Ovary (tissue), 3 donors: ENCODE data around the gene YTHDF1.

Experiments
- POLR2A ChIP-seq: fragments of 450-650 bp; IDR thresholded peaks from one replicate; pipeline ENCODE4 v1.6.1; 2017; ENCODE audit warnings: antibody characterized with exemption, mild to moderate bottlenecking, moderate library complexity
- TF ChIP-seq, protein P1 (sequence below), 3 donors: fragments of 450-650 bp in 2 of 3; fragments of 200-600 bp in 1 of 3; IDR thresholded peaks; one replicate each; pipeline versions ENCODE4 v1.5.1 to v1.8.0; 2016 to 2022; ENCODE audit warnings: antibody characterized with exemption in 3 of 3, mild to moderate bottlenecking in 1 of 3
- donor health status: DM: no; HTN: no; CAD: no.

DNA sequence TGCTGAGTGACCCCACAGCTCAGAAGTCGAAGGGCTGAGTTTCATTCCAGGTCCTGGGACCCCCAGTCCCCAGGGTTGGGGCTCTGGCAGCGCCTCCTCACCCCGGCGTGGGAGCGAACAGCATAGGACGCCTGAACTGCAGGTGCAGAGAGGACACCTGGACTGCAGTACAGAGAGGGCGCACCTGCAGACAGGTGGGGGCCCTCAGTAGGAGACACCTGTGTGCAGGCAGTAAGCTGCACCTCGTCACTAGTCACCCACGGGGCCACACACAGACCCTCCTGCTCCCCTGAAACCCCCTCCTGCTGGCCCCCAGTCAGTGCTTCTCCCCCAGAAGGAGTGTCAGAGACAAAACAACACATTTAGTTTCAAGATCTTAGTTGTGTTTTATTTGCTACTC lies 46.9 kb upstream of the YTHDF1 start:
- TF ChIP-seq, protein P1, sequence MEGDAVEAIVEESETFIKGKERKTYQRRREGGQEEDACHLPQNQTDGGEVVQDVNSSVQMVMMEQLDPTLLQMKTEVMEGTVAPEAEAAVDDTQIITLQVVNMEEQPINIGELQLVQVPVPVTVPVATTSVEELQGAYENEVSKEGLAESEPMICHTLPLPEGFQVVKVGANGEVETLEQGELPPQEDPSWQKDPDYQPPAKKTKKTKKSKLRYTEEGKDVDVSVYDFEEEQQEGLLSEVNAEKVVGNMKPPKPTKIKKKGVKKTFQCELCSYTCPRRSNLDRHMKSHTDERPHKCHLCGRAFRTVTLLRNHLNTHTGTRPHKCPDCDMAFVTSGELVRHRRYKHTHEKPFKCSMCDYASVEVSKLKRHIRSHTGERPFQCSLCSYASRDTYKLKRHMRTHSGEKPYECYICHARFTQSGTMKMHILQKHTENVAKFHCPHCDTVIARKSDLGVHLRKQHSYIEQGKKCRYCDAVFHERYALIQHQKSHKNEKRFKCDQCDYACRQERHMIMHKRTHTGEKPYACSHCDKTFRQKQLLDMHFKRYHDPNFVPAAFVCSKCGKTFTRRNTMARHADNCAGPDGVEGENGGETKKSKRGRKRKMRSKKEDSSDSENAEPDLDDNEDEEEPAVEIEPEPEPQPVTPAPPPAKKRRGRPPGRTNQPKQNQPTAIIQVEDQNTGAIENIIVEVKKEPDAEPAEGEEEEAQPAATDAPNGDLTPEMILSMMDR (IDR thresholded peaks at IDR 0.05) = no peak
- TF ChIP-seq POLR2A = no peak
